SK-N-MC (cell line): ENCODE measurements around the gene ALDOB.

Experiments used
- DNase-seq: peaks from one replicate; pipeline ENCODE4 v3.0.0-alpha.2; 2011; ENCODE audit warnings: low read depth, low spot score
- H3K27ac ChIP-seq: fragments of 200-600 bp; sonication (generic); 2 replicates; pipeline ENCODE4 v1.5.1; 2016; ENCODE audit warnings: mixed run types
- H3K36me3 ChIP-seq: fragments of 200-600 bp; sonication (generic); 2 replicates; pipeline ENCODE4 v1.6.1; 2017; ENCODE audit warnings: antibody characterized with exemption, low read length, mixed read lengths; ENCODE audit not compliant: insufficient read depth
- H3K4me3 ChIP-seq: fragments of 200-600 bp; sonication (generic); 2 replicates; pipeline ENCODE4 v1.5.1; 2016
- H3K9ac ChIP-seq: fragments of 200-600 bp; sonication (generic); 2 replicates; pipeline ENCODE4 v1.8.0; 2017; ENCODE audit warnings: mixed run types, mixed read lengths; ENCODE audit not compliant: insufficient read length
- H3K9me3 ChIP-seq: fragments of 200-600 bp; sonication (generic); 2 replicates; pipeline ENCODE4 v1.6.1; 2017; ENCODE audit warnings: low read depth, mild to moderate bottlenecking, antibody characterized with exemption, low read length, moderate library complexity, mixed read lengths
- EZH2 ChIP-seq: fragments of 200-600 bp; sonication (generic); IDR thresholded peaks from one replicate; pipeline ENCODE4 v1.6.1; 2017; ENCODE audit warnings: antibody characterized with exemption
- FOXP2 ChIP-seq: optimal IDR thresholded peaks from 2 replicates; pipeline ENCODE3; 2011; ENCODE audit warnings: mild to moderate bottlenecking, moderate library complexity; ENCODE audit not compliant: insufficient read depth; ENCODE audit errors: extremely low read length, control extremely low read depth
- POLR2AphosphoS5 ChIP-seq: IDR thresholded peaks from 2 replicates; pipeline ENCODE4 v1.6.1; 2012; ENCODE audit warnings: mild to moderate bottlenecking, low read depth, low read length, borderline replicate concordance

Gene ALDOB

DNA sequence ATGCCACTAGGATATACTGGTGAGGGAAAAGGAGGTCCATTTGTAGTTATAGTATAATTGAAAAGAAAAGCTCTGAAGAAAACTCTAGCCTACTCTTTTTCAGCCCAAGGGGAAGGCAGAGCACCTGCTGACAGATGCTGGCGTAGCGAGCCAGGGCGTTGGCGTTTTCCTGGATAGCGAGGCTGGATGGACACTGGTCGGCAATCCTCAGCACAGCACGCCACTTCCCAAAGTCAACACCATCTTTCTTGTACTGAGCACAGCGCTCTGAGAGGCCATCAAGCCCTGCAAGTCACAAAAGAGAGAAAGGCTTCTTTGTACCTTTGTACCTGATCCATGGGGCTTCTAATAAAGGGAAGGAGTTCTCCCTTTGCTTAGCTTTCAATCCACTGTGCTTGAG lies 8.2 kb downstream of the ALDOB start:
- no peak for DNase-seq
- H3K36me3 ChIP-seq = no peaks in the 10 kb centered on the region
- no peak overlapping the region for H3K27ac ChIP-seq
- no peak overlapping the region for H3K4me3 ChIP-seq
- TF ChIP-seq EZH2 (no peak), POLR2AphosphoS5 (no peak), FOXP2 (no peak)
- no peaks in the 10 kb centered on the region for H3K9me3 ChIP-seq
- H3K9ac ChIP-seq = no peak overlapping the region

DNA sequence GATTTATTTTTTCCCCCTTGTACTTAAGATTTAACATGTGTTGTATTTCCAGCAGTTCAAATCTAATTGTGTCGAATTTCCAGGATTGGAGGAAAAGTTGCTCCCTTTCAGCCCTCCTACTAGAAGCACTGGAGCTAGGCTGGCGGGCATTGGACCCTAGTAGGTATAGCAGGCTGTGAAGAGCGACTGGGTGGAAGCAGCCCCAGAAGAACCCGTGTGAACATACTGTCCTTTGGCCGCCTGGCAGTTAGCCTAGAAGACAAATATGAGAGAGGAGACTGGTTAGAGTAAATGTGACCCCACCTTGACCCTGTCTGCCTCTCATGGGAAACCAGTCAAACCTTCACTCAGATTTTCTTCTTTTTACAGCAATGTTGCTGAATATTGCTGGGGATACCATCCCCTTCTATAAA lies 13.9 kb downstream of the ALDOB start:
- TF ChIP-seq EZH2 = no peak
- TF ChIP-seq FOXP2 = no peak
- no peak for TF ChIP-seq POLR2AphosphoS5
- H3K9me3 ChIP-seq = no peaks in the 10 kb centered on the region
- no peaks in the 10 kb centered on the region for H3K36me3 ChIP-seq
- DNase-seq = no peak
- no peak overlapping the region for H3K4me3 ChIP-seq
- H3K27ac ChIP-seq = no peak overlapping the region
- no peak overlapping the region for H3K9ac ChIP-seq

DNA sequence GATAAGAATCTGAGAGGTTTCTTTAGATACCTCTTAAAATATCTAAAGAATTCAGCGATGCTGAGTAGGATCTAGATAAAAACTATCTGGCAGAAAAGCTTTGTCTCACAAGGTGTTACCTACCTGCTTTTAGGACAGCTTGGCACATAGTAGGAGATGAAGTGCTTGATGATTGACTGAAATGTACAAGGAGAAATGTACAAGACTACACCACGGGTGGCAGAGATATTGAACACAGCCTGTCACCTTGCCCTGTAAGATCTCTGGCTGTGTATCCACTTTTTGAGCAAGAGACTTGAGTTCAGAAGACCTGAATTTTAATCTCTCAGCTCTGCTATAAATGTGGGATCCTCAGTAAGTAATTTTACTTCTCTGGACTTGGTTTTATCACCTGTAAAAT lies 15.7 kb downstream of the ALDOB start:
- Histone ChIP-seq H3K4me3 (no peak overlapping the region), H3K36me3 (no peaks in the 10 kb centered on the region), H3K27ac (no peak overlapping the region), H3K9me3 (no peaks in the 10 kb centered on the region), H3K9ac (no peak overlapping the region)
- TF ChIP-seq EZH2 = no peak
- TF ChIP-seq POLR2AphosphoS5 = no peak
- no peak for TF ChIP-seq FOXP2
- DNase-seq = no peak

DNA sequence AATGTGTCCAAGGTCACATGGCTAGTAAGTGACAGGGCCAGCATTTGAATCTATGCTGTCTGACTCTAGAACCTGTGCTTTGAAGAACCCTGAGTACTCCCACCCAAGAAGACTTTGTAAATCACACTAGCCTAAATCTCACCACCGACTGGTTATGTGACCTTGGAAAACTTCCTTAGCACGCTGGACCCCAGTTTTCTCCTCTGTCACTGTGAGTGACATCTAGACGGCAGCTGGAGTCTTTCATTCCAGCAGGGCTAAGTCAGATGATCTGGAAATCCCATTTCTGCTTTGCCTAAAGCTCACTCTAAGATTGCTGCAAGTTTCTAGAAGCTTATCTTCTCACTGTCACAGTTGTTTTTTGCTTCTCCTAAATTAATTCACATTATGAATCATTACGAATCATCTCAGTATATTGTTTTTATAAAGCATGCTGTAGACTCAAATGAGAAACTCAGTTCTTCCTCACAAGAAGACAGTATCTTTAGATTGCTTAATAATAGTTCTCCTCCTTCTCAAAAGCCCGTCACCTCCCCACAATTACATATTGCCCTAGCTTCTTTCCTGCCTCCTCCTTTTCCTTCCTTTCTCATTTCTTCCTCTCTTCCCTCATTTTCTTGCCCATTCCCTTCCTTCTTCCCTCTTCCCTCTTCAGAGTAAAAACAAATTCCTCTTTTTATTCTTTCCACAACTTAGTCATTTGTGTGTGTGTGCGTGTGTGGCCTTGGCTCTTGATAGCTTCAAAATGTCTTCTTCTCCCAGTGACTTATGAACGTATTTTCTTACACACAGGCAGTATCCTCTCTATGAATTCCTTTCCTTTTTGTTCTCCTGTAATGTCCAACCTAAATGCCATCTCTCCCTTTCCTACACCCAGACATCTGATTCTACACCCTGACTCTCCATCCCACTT lies 16.8 kb downstream of the ALDOB start:
- no peaks in the 10 kb centered on the region for H3K36me3 ChIP-seq
- H3K9ac ChIP-seq = no peak overlapping the region
- no peak overlapping the region for H3K4me3 ChIP-seq
- no peak overlapping the region for H3K27ac ChIP-seq
- DNase-seq = no peak
- no peak for TF ChIP-seq FOXP2
- TF ChIP-seq POLR2AphosphoS5 = no peak
- no peaks in the 10 kb centered on the region for H3K9me3 ChIP-seq

DNA sequence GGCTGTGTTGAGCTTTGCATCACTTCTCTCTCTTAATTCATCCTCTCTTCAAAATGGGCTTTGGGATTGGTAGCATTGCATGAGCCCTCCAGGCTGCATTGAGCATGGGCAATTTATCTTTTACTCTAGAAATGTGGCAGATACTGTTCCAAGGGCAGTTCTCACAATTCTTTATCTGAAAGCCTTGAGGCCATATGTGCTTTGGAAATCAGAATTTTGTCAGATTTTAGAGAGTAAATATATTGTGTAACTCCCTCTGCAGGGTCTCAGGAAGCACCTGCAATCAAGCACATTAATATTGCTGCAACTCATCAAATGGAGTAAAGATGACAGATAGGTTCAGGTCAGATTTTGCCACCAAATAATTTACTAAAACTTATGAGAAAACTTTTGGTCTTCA lies 17.6 kb downstream of the ALDOB start:
- H3K4me3 ChIP-seq = no peak overlapping the region
- no peak for DNase-seq
- no peak for TF ChIP-seq POLR2AphosphoS5
- no peak for TF ChIP-seq FOXP2
- TF ChIP-seq EZH2 = no peak
- no peak overlapping the region for H3K27ac ChIP-seq
- H3K36me3 ChIP-seq = no peaks in the 10 kb centered on the region
- no peak overlapping the region for H3K9ac ChIP-seq
- no peaks in the 10 kb centered on the region for H3K9me3 ChIP-seq

DNA sequence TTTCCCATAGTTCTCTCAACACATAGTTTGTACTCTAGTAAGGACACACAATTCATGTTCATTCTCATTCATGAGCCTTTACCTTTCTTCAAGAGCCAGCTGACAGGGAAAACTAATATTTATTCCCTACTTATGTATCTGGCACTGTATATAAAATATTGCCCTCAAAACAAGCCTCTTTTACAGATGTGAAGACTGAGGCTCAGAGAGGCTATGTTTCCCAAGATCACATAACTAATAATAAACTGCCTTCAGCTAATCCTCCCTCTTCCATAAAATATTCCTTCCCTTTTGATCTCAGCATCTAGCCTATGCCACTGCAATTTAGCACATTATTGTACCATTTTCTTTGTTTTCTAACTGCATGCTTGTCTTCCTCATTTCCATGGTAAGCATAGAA lies 18.2 kb downstream of the ALDOB start:
- no peak overlapping the region for H3K27ac ChIP-seq
- H3K9ac ChIP-seq = no peak overlapping the region
- H3K9me3 ChIP-seq = no peaks in the 10 kb centered on the region
- H3K4me3 ChIP-seq = no peak overlapping the region
- no peak for DNase-seq
- no peaks in the 10 kb centered on the region for H3K36me3 ChIP-seq
- TF ChIP-seq EZH2 (no peak), POLR2AphosphoS5 (no peak)

DNA sequence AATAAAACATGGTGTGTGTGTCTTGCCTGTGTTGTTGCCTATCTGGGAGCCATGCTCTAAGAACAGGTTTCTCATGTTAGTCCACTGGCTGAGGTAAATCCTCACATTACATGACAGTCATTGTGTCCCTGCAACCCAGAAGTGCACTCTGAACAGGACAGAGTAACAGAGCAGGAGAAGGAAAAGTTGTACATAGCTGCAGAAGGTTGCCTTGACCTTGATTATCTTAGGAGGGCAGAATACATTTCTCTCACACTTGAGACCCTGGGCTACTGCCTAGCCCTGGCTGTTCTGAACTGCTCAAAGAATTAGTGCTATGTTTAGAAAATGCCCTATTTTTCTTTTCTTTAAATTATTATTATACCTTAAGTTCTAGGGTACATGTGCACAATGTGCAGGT lies 20.0 kb downstream of the ALDOB start:
- Histone ChIP-seq H3K36me3 (no peaks in the 10 kb centered on the region), H3K4me3 (no peak overlapping the region), H3K9ac (no peak overlapping the region), H3K27ac (no peak overlapping the region), H3K9me3 (peaks cover under 1% of the 10 kb centered on the region; the same call in 1 of the 2 replicates)
- DNase-seq = no peak
- no peak for TF ChIP-seq FOXP2
- TF ChIP-seq POLR2AphosphoS5 = no peak
- TF ChIP-seq EZH2 = no peak

DNA sequence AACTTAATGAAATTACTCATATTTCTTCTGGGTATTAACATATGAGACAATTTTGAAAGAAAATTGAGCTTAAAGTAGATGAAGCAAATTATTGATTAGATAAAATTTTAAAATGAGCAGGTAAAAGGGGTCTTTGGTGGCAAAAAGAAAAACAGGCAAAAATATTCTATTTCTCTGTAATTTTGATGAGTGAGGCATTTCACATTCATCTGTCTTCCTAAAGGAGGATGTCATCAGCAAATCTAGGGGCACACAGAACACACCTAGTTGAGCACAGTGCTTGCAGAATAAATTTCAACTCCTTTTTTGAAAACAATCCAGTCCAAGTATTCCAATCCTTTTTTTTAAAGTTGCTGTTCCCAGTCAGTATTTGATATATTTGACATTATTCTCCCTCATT lies 20.7 kb downstream of the ALDOB start:
- DNase-seq = no peak
- Histone ChIP-seq H3K27ac (no peak overlapping the region), H3K36me3 (no peaks in the 10 kb centered on the region), H3K9me3 (peaks cover 7% of the 10 kb centered on the region; the same call in 1 of the 2 replicates), H3K9ac (no peak overlapping the region), H3K4me3 (no peak overlapping the region)
- TF ChIP-seq POLR2AphosphoS5 (no peak), FOXP2 (no peak), EZH2 (no peak)

DNA sequence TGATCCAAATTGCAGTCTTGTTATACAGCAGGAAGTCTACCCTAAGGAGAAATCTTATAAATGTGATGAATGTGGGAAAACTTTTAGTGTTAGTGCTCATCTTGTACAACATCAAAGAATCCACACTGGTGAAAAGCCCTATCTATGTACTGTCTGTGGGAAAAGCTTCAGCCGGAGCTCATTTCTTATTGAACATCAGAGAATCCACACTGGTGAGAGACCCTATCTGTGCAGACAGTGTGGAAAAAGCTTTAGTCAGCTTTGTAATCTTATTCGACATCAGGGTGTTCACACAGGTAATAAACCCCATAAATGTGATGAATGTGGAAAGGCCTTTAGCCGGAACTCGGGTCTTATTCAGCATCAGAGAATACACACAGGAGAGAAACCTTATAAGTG lies 26.5 kb downstream of the ALDOB start:
- Histone ChIP-seq H3K27ac (no peak overlapping the region), H3K9me3 (peaks cover 28% of the 10 kb centered on the region), H3K4me3 (no peak overlapping the region), H3K9ac (no peak overlapping the region), H3K36me3 (peaks cover 55% of the 10 kb centered on the region)
- DNase-seq = no peak
- TF ChIP-seq POLR2AphosphoS5 (no peak), FOXP2 (no peak), EZH2 (no peak)
